H9 (cell line): ENCODE results near the gene CDK15. TPM values are rescaled to one million over a fixed set of nuclear protein-coding genes. Genes with fewer than 3 reads are reported as not detected.
A peak's percentile ranks its signal among the peaks of the same experiment; 100 is the strongest.

Experiments used
- DNase-seq: peaks from one replicate; pipeline ENCODE4 v3.0.0-alpha.2; 2017
- H2AFZ ChIP-seq: one replicate; pipeline ENCODE4 v1.6.1; 2013; ENCODE audit warnings: mild to moderate bottlenecking, low read length, control low read depth, moderate library complexity
- H2AK5ac ChIP-seq: 2 replicates; pipeline ENCODE4 v1.6.1; 2013; ENCODE audit warnings: low read length, control low read depth, mixed read lengths; ENCODE audit not compliant: insufficient read length
- H2BK120ac ChIP-seq: one replicate; pipeline ENCODE4 v1.6.1; 2013; ENCODE audit warnings: low read depth, mild to moderate bottlenecking, low read length, control low read depth, inconsistent platforms; ENCODE audit not compliant: poor library complexity, severe bottlenecking
- H2BK12ac ChIP-seq: 2 replicates; pipeline ENCODE4 v1.6.1; 2013; ENCODE audit warnings: low read length, control low read depth, mixed read lengths, low read depth; ENCODE audit not compliant: insufficient read length
- H2BK15ac ChIP-seq: 2 replicates; pipeline ENCODE4 v1.6.1; 2013; ENCODE audit warnings: low read depth, low read length, control low read depth
- H2BK20ac ChIP-seq: one replicate; pipeline ENCODE4 v1.6.1; 2013; ENCODE audit warnings: low read depth, mild to moderate bottlenecking, low read length, control low read depth, inconsistent platforms; ENCODE audit not compliant: poor library complexity, severe bottlenecking
- H2BK5ac ChIP-seq: 2 replicates; pipeline ENCODE4 v1.6.1; 2013; ENCODE audit warnings: low read length, control low read depth, mixed read lengths; ENCODE audit not compliant: insufficient read length
- H3K14ac ChIP-seq: 2 replicates; pipeline ENCODE4 v1.6.1; 2013; ENCODE audit warnings: low read length, control low read depth; ENCODE audit not compliant: insufficient read depth
- H3K18ac ChIP-seq: 2 replicates; pipeline ENCODE4 v1.6.1; 2013; ENCODE audit warnings: low read depth, mild to moderate bottlenecking, mixed read lengths, low read length, control low read depth; ENCODE audit not compliant: insufficient read length
- H3K23ac ChIP-seq: 2 replicates; pipeline ENCODE4 v1.6.1; 2013; ENCODE audit warnings: low read length, control low read depth, mixed read lengths, low read depth; ENCODE audit not compliant: insufficient read length
- H3K23me2 ChIP-seq: 2 replicates; pipeline ENCODE4 v1.6.1; 2013; ENCODE audit warnings: low read depth, mild to moderate bottlenecking, mixed read lengths, low read length, control low read depth; ENCODE audit not compliant: insufficient read length, poor library complexity, severe bottlenecking
- H3K27ac ChIP-seq: 2 replicates; pipeline ENCODE4 v1.5.1; 2013; ENCODE audit warnings: low read length, control low read depth, mixed read lengths, low read depth; ENCODE audit not compliant: insufficient read length
- H3K27me3 ChIP-seq: 2 replicates; pipeline ENCODE4 v1.6.1; 2013; ENCODE audit warnings: low read length, control low read depth, inconsistent platforms; ENCODE audit not compliant: insufficient read depth
- H3K4ac ChIP-seq: 2 replicates; pipeline ENCODE4 v1.6.1; 2013; ENCODE audit warnings: low read depth, mild to moderate bottlenecking, control low read depth, inconsistent platforms, low read length, moderate library complexity
- H3K4me1 ChIP-seq: 2 replicates; pipeline ENCODE4 v1.6.1; 2013; ENCODE audit warnings: low read length, control low read depth, inconsistent platforms; ENCODE audit not compliant: insufficient read depth
- H3K4me2 ChIP-seq: 2 replicates; pipeline ENCODE4 v1.6.1; 2013; ENCODE audit warnings: low read length, control low read depth, mixed read lengths; ENCODE audit not compliant: insufficient read length, insufficient read depth
- H3K56ac ChIP-seq: 2 replicates; pipeline ENCODE4 v1.6.1; 2013; ENCODE audit warnings: low read depth, mild to moderate bottlenecking, mixed read lengths, low read length, control low read depth; ENCODE audit not compliant: insufficient read length
- H3K79me1 ChIP-seq: 2 replicates; pipeline ENCODE4 v1.6.1; 2013; ENCODE audit warnings: low read depth, mild to moderate bottlenecking, moderate library complexity, low read length, control low read depth, inconsistent platforms; ENCODE audit not compliant: insufficient read depth, poor library complexity, severe bottlenecking
- H3K79me2 ChIP-seq: 2 replicates; pipeline ENCODE4 v1.6.1; 2013; ENCODE audit warnings: low read length, control low read depth, inconsistent platforms; ENCODE audit not compliant: insufficient read depth
- H3K9ac ChIP-seq: 2 replicates; pipeline ENCODE4 v1.6.1; 2013; ENCODE audit warnings: low read length, control low read depth, mixed read lengths; ENCODE audit not compliant: insufficient read length; ENCODE audit errors: extremely low read depth
- H3K9me3 ChIP-seq: one replicate; pipeline ENCODE4 v1.6.1; 2013; ENCODE audit warnings: low read depth, low read length, inconsistent platforms; ENCODE audit not compliant: control insufficient read depth
- H3T11ph ChIP-seq: one replicate; pipeline ENCODE4 v1.6.1; 2013; ENCODE audit warnings: mild to moderate bottlenecking, low read length, control low read depth, inconsistent platforms
- H4K20me1 ChIP-seq: one replicate; pipeline ENCODE4 v1.6.1; 2013; ENCODE audit not compliant: control insufficient read depth, insufficient read length, insufficient read depth
- H4K5ac ChIP-seq: 2 replicates; pipeline ENCODE4 v1.6.1; 2013; ENCODE audit warnings: low read depth, mild to moderate bottlenecking, mixed read lengths, low read length, control low read depth; ENCODE audit not compliant: insufficient read length
- H4K8ac ChIP-seq: replicated peaks from 2 replicates; pipeline ENCODE4 v1.6.1; 2013; ENCODE audit warnings: low read length, control low read depth, mixed read lengths, low read depth; ENCODE audit not compliant: insufficient read length
- H4K91ac ChIP-seq: 2 replicates; pipeline ENCODE4 v1.6.1; 2013; ENCODE audit warnings: low read depth, mild to moderate bottlenecking, moderate library complexity, mixed read lengths, low read length, control low read depth; ENCODE audit not compliant: insufficient read length
- H3K27ac Mint-ChIP-seq, 3 experiments: 2 replicates in 2 of 3; 3 replicates in 1 of 3; pipeline ENCODE4 v1.8.0; 2020 to 2021; ENCODE audit warnings: mixed read lengths in 3 of 3, mild to moderate bottlenecking in 1 of 3, moderate library complexity in 1 of 3
- H3K27me3 Mint-ChIP-seq: 2 replicates; pipeline ENCODE4 v1.8.0; 2021; ENCODE audit warnings: low read depth, mild to moderate bottlenecking, moderate library complexity, mixed read lengths
- H3K36me3 Mint-ChIP-seq, 3 experiments: 2 replicates in 2 of 3; 3 replicates in 1 of 3; pipeline ENCODE4 v1.8.0; 2020 to 2021; ENCODE audit warnings: low read depth in 3 of 3, mixed read lengths in 3 of 3; ENCODE audit not compliant: insufficient read depth in 1 of 3
- H3K4me1 Mint-ChIP-seq, 2 experiments: 2 replicates each; pipeline ENCODE4 v1.8.0; 2020; ENCODE audit warnings: mixed read lengths in 2 of 2
- H3K4me3 Mint-ChIP-seq, 2 experiments: 2 replicates in 1 of 2; 3 replicates in 1 of 2; pipeline ENCODE4 v1.8.0; 2020 to 2021; ENCODE audit warnings: mild to moderate bottlenecking in 2 of 2, mixed read lengths in 2 of 2, moderate library complexity in 1 of 2
- H3K9me3 Mint-ChIP-seq, 2 experiments: 2 replicates in 1 of 2; 3 replicates in 1 of 2; pipeline ENCODE4 v1.8.0; 2020; ENCODE audit warnings: mild to moderate bottlenecking in 2 of 2, mixed read lengths in 2 of 2, moderate library complexity in 1 of 2
- WGBS: extraction: QIAGEN DNeasy Blood & Tissue Kit; methylation state at CpG from one replicate; pipeline ENCODE4 v1.1.7; 2013; ENCODE audit warnings: missing lambda C conversion rate, low lambda C conversion rate, mixed read lengths; ENCODE audit not compliant: insufficient read length; ENCODE audit errors: extremely low coverage; 5-methylcytosine and 5-hydroxymethylcytosine counted together
- total RNA-seq: library from RNA; stranded (reverse); gene quantifications from 2 replicates; pipeline ENCODE4 v1.2.1, GENCODE V29; 2021
- TF ChIP-seq, protein P1 (sequence below): fragments of 200-600 bp; sonication (generic); conservative IDR thresholded peaks from 3 replicates; pipeline ENCODE4 v1.8.0; 2021; ENCODE audit warnings: antibody characterized with exemption, mild to moderate bottlenecking

CDK15 gene
- total RNA-seq, 1 experiment from 2014 or later = not detected

DNA sequence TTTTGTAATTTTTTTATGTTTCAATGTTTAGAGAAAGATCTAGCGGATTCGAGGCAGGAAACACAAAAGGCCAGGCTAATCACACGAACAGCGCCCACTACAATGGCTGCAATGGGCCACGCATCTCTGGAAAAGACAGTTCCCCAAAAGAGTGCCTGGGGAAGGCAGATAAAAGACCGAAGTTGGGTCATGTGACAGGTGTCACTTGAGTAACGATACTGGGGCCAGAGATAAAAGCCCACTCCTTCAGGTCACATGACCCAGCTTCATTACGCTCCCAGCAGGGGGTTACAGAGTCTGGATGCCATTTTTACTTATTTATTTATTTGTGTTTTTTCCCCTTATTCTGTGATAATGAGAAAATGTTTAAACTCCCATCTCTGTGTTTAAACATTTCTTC, 95.4 kb downstream of the CDK15 start:
- no peak overlapping the region for H2BK20ac ChIP-seq
- H2BK120ac ChIP-seq = no peak overlapping the region
- H3K79me2 ChIP-seq = no peaks in the 10 kb centered on the region
- H3T11ph ChIP-seq = no peak overlapping the region
- no peak overlapping the region for H3K27ac ChIP-seq
- Mint-ChIP-seq H3K36me3 (no peaks in the 10 kb centered on the region), H3K4me1 (peaks cover 29 to 38% of the 10 kb centered on the region in 2 experiments), H3K4me3 (no peak overlapping the region), H3K9me3 (no peaks in the 10 kb centered on the region), H3K27me3 (no peaks in the 10 kb centered on the region), H3K27ac (peak overlapping the region in 1 of 3 experiments; percentile 76; a peak in 1 of 7 replicates)
- no peak overlapping the region for H3K9ac ChIP-seq
- H2BK5ac ChIP-seq = no peak overlapping the region
- TF ChIP-seq, protein P1, sequence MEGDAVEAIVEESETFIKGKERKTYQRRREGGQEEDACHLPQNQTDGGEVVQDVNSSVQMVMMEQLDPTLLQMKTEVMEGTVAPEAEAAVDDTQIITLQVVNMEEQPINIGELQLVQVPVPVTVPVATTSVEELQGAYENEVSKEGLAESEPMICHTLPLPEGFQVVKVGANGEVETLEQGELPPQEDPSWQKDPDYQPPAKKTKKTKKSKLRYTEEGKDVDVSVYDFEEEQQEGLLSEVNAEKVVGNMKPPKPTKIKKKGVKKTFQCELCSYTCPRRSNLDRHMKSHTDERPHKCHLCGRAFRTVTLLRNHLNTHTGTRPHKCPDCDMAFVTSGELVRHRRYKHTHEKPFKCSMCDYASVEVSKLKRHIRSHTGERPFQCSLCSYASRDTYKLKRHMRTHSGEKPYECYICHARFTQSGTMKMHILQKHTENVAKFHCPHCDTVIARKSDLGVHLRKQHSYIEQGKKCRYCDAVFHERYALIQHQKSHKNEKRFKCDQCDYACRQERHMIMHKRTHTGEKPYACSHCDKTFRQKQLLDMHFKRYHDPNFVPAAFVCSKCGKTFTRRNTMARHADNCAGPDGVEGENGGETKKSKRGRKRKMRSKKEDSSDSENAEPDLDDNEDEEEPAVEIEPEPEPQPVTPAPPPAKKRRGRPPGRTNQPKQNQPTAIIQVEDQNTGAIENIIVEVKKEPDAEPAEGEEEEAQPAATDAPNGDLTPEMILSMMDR = no peak
- H4K91ac ChIP-seq = no peak overlapping the region
- H3K56ac ChIP-seq = no peak overlapping the region
- no peak overlapping the region for H4K5ac ChIP-seq
- no peak overlapping the region for H2AFZ ChIP-seq
- no peak overlapping the region for H2AK5ac ChIP-seq
- H3K23me2 ChIP-seq = no peaks in the 10 kb centered on the region
- DNase-seq = no peak
- WGBS = no CpG with 5 or more reads among the region's 8 CpGs
- H4K8ac ChIP-seq = no peak overlapping the region
- no peak overlapping the region for H3K18ac ChIP-seq
- H4K20me1 ChIP-seq = no peaks in the 10 kb centered on the region
- H3K79me1 ChIP-seq = no peaks in the 10 kb centered on the region
- H2BK15ac ChIP-seq = no peak overlapping the region
- H3K14ac ChIP-seq = no peak overlapping the region
- H3K9me3 ChIP-seq = no peaks in the 10 kb centered on the region
- H3K4me2 ChIP-seq = no peak overlapping the region
- no peak overlapping the region for H3K23ac ChIP-seq
- H3K27me3 ChIP-seq = no peaks in the 10 kb centered on the region
- H3K4me1 ChIP-seq = peaks cover 4% of the 10 kb centered on the region; the same call in 1 of the 2 replicates
- H3K4ac ChIP-seq = no peak overlapping the region
- H2BK12ac ChIP-seq = no peak overlapping the region
